ENCODE data around the gene NEB.

Gene NEB

GRCh38 chr2:151544449-151544848 lies 189.8 kb downstream of the NEB start:
- no peak for DNase-seq

GRCh38 chr2:151543876-151544275 lies 190.4 kb downstream of the NEB start:
- no peak for DNase-seq

GRCh38 chr2:151534001-151534400 lies 200.3 kb downstream of the NEB start:
- DNase-seq = no peak

- DNase-seq = no peak
These were observed 201.1 kb downstream of the NEB start for GRCh38 chr2:151533127-151533526.

GRCh38 chr2:151526572-151527090 lies 207.6 kb downstream of the NEB start:
- no peak for DNase-seq

GRCh38 chr2:151525821-151526373 lies 208.4 kb downstream of the NEB start:
- DNase-seq = no peak

- DNase-seq = no peak
These were observed 210.4 kb downstream of the NEB start for GRCh38 chr2:151523850-151524249.

- DNase-seq = no peak
These were observed 211.7 kb downstream of the NEB start for GRCh38 chr2:151522556-151522955.

- no peak for DNase-seq
These were observed 213.3 kb downstream of the NEB start for GRCh38 chr2:151520976-151521375.

GRCh38 chr2:151518802-151519201 lies 215.5 kb downstream of the NEB start:
- DNase-seq = no peak

GRCh38 chr2:151508519-151508918 lies 225.8 kb downstream of the NEB start:
- DNase-seq = no peak

GRCh38 chr2:151506170-151506569 lies 228.1 kb downstream of the NEB start:
- no peak for DNase-seq

- no peak for DNase-seq
These were observed 236.1 kb downstream of the NEB start for GRCh38 chr2:151498178-151498577.

- DNase-seq = no peak
These were observed 242.8 kb downstream of the NEB start for GRCh38 chr2:151491496-151491895.

- no peak for DNase-seq
These were observed 244.0 kb downstream of the NEB start for GRCh38 chr2:151490276-151490675.

- no peak for DNase-seq
These were observed 248.2 kb downstream of the NEB start for GRCh38 chr2:151486053-151486452.

- DNase-seq = no peak
These were observed 250.2 kb downstream of the NEB start for GRCh38 chr2:151484100-151484499.

- DNase-seq = no peak
These were observed 250.7 kb downstream of the NEB start for GRCh38 chr2:151483546-151483945.

GRCh38 chr2:151482171-151482725 lies 252.0 kb downstream of the NEB start:
- DNase-seq = no peak

GRCh38 chr2:151481744-151482143 lies 252.5 kb downstream of the NEB start:
- DNase-seq = no peak

GRCh38 chr2:151478011-151478410 lies 256.3 kb downstream of the NEB start:
- DNase-seq = no peak

- no peak for DNase-seq
These were observed 258.0 kb downstream of the NEB start for GRCh38 chr2:151476287-151476686.

- DNase-seq = no peak
These were observed 259.2 kb downstream of the NEB start for GRCh38 chr2:151475071-151475470.

- DNase-seq = no peak
These were observed 261.3 kb downstream of the NEB start for GRCh38 chr2:151472966-151473365.

- DNase-seq = no peak
These were observed 263.7 kb downstream of the NEB start for GRCh38 chr2:151470556-151470955.

Data from NCI-H1092 (cell line).